Inferior parietal cortex (tissue), 1 donor: ENCODE data around the gene SLX4IP.

Experiments used
- DNase-seq: peaks from one replicate; pipeline ENCODE4 v3.0.0-alpha.2; 2016; ENCODE audit errors: extremely low spot score

The SLX4IP gene

GRCh38 chr20:10648651-10649050 is 213.5 kb downstream of the SLX4IP start:
- DNase-seq: no peak

DNA sequence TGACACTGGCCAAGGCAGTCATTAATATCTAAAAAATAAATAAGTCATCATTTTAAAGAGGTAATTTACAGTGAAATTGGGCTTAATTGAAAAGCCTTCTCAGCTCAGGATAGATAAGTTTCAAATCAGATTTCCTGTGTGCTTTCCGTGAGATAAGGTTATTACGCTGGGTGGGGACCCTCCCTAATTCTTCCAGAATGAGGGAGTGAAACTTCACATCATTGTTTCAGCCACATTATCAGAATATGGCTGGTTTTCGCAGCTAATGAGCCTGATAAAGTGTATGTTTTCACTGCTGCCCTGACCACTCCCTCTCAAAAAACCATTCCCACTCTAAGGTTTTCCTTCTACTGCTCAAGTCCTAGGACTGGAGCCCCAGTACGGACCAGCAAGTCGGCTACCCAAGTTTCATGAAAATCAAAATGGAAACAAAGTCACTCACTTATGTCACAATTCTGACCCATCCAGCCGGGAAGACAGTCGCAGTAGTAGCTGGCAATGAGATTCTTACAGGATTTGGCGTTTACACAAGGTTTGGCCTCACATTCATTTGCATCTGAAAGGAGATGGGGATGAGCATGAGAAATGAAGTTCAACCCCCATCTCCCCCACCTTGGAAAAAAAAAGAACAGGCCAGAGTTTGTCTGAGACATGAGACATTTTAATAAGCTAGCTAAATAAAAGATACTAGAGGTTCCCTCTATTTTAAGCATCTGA is 214.1 kb downstream of the SLX4IP start:
- no peak for DNase-seq

DNA sequence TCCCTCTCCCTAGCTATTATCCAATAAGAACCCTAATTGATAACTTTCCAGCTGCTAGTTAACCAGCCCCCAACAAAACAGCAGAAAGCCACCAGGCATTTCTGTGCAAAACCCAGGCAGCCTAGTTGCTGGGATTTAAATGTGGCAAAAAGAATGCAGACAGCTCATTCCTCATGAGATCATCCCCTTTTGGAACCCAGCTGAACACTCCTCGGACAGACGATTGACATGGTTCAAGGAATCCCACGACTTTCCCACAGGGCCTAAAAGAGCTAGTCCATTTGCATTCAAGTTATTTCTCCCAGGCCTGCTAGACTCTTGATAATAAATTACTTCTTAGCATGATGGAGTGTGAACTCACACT is 214.7 kb downstream of the SLX4IP start:
- DNase-seq: no peak

DNA sequence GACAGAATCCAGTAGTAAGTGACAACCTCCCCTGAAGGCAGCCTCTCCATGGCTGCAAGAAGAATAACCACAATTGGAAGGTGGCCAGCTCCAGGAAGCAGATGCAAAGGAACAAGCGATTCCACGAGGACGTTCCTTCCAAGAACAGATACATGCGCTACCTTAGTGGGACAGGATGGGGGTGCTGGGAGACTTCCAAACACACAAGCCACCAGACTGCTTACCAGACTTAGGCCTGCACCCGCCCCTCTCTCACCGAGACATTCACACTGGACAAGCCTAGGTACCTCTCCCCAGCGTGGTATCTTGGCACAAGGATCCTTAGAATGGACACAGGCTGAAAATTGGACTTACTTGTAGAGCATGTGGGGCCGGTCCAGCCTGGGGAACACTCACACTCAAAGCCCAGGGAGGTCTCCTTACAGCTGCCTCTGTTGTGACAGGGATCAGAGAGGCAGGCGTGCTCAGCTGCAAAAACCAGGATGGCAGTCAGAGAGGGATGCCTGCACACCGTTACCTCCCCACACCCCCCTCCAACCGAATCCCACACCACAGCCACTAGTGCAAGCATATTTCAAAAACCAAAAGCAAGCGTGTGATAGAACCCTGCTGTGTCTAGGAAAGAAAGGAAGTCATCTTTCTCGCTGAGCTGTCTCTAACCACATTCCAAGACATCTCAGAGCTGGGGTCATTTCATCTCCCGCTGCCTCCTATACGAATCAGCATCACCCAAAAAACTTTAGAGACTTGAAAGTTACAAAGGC is 216.3 kb downstream of the SLX4IP start:
- DNase-seq: no peak

GRCh38 chr20:10652185-10652584 is 217.1 kb downstream of the SLX4IP start:
- no peak for DNase-seq

DNA sequence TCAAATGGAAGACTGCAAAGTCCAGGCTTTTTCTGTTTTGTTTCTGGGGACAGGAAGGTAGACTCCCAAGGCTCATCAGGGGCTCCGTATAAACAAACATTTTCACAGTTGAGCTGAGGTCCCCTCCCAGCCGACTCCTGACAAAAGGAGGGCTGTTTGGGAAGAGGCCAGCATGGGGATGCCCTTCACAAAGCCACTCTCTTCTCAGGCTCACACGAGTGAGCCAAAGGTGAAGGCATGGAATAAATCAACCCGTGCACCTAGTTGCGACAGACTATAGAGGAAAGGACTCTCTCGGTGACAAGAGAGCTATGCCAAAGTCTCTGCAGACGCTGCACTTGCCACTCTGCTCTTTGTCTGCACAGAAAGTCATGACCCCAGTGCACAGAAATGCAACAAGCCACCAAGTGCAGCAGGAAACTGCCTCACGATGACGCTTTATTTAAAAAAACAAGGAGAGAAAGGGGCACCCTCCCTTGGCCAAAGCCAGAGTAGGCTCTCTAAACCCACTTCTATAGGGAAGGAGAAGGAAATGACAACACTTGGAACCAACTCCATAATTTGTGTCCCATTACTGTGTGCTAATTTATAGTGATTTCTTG is 217.7 kb downstream of the SLX4IP start:
- DNase-seq: no peak

GRCh38 chr20:10653599-10654249 is 218.6 kb downstream of the SLX4IP start:
- no peak for DNase-seq

DNA sequence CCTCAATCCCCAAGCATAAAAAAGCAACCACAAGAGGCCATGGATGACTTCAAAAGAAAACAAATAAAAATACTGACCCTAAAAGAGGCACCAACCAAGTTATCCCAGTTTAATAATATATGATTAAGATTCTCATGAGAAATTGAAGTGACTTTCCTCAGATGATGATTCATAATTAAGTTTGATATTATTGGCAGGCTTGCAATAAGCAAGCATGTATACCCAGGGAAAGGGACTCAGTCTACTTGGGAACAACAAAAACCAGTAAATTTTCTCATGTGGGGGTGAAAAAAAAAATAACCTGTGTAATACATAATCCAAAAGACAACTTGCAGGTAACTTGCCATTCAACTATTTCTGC is 219.1 kb downstream of the SLX4IP start:
- no peak for DNase-seq

DNA sequence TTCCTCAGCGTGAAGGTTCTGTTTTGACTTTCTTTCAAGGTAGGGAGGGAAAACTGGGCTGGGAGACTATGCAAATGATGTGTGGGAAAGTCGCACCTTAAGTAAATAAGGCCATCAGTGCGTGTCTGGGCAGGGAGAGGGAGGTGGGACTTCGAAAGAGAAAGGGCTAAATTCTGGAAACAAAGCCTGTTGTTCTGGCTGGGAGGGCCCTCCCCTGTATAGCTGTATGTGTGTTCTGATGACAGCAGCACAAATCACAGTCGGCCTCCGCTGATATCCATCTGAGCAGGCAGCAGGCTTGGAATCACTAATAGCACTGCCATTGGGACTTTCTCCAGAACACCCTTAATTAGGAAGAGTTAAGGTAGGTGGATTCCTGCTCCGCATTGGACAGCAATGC is 219.5 kb downstream of the SLX4IP start:
- no peak for DNase-seq

GRCh38 chr20:10655720-10656669 is 220.9 kb downstream of the SLX4IP start:
- no peak for DNase-seq

GRCh38 chr20:10657453-10657852 is 222.3 kb downstream of the SLX4IP start:
- DNase-seq: no peak

DNA sequence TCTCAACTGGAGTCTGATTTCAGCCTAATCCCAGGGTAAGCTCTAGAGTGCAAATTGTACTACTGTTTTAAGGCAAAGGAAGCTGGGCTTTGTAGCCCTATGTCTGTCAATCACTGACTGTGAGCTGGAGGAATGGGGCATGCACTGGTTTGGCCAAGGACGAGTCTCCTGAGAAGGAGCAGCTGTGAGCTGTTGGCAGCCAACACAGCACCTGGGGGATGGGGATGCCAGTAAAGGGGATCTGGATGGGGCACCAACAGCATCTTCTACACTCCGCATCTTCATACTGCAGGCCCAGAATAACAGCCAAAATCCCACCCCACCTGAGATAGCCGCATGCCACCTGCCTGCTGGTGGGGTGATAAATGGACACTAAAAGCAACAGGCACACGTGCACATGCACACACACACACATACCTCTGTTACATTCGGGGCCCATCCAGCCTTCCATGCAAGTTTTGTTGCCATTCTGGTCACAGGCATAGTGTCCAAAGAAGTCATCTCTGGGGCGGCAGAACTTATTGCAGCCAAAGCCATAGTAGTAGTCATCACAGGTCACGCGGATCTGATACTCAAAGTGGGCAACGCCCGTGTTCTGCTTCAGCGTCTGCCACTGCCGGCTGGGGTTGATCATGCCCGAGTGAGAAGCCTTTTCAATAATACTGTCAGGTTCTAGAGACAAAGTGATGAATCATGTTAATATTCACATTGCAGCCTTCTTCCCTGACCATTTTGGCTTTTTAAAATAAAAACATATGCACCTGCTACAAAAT is 223.1 kb downstream of the SLX4IP start:
- no peak for DNase-seq

- no peak for DNase-seq
Measured at GRCh38 chr20:10658876-10659632, 223.9 kb downstream of the SLX4IP start.

DNA sequence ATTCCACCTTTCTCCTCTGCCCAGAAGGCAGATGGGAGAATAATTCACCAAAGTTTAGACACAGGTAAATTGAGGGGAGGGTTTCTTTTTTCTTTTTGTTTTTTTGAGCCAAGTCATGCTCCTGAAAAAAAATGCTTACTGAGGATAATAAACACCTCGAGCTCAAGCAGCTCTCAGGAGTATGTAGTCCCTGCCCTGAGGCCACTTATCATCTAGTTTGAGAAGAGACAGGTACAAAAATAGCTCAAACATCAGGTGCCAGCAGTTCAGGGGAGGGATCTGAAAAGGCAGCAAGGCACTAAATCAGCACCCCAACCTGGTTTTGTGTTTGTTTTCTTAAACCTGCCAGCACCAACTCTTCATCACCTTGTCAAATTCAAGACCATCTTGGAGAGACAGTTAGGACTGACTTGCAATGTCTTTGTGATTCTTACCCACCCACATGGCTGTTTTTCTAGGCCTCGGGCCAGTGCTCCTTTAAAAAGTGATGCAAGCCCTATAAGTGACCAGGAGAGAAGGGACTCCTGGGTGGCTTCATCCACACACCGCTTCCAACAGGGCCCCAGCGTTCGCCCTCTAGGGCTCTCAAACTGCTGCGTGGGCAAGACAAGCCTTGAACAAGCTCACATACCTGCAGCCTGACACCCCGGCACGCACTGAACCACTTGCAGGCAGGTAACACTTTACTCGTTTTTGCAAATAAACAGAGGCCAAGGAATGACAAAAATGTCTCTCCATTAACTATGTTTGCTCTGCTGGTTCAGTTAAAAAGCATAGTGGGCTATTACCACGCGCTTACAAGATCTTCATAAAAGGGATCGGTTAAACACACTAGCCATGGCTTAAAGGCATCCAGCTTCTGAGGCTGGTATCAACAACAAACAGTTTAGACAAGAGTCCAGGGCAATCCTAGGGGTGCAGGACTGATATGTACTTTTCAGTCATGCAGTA is 224.8 kb downstream of the SLX4IP start:
- DNase-seq: no peak

GRCh38 chr20:10660661-10661060 is 225.6 kb downstream of the SLX4IP start:
- DNase-seq: no peak

GRCh38 chr20:10661261-10661660 is 226.2 kb downstream of the SLX4IP start:
- DNase-seq: no peak

GRCh38 chr20:10662151-10662550 is 227.0 kb downstream of the SLX4IP start:
- no peak for DNase-seq

GRCh38 chr20:10662661-10663458 is 227.8 kb downstream of the SLX4IP start:
- no peak for DNase-seq
